SK-N-SH treated with all-trans-retinoic acid at 6 μM for 48 hours (cell line): ENCODE results near the gene AATF.

Source experiments
- ATAC-seq: fragments of 200-7000 bp; cut with Tn5 transposase; 3 replicates; pipeline ENCODE4 v1.9.1; 2020; ENCODE audit warnings: mild to moderate bottlenecking, moderate library complexity
- ARNTL ChIP-seq: fragments of 450-650 bp; formaldehyde crosslinking; IDR thresholded peaks from 2 replicates; pipeline ENCODE4 v1.5.0; 2020; ENCODE audit warnings: low read depth, mild to moderate bottlenecking, moderate library complexity, borderline replicate concordance
- BACH2 ChIP-seq: fragments of 250-450 bp; sonication (Bioruptor Pico); IDR thresholded peaks from 2 replicates; pipeline ENCODE4 v1.9.0; 2021; ENCODE audit warnings: mild to moderate bottlenecking, borderline replicate concordance
- CSDC2 ChIP-seq: fragments of 250-450 bp; sonication (Bioruptor Pico); IDR thresholded peaks from 2 replicates; pipeline ENCODE4 v1.5.0; 2020; ENCODE audit warnings: mild to moderate bottlenecking, moderate library complexity
- CSRNP3 ChIP-seq: fragments of 250-450 bp; sonication (Bioruptor Pico); IDR thresholded peaks from 2 replicates; pipeline ENCODE4 v1.5.1; 2021; ENCODE audit warnings: mild to moderate bottlenecking, moderate library complexity
- ESRRG ChIP-seq: fragments of 250-450 bp; sonication (Bioruptor Pico); IDR thresholded peaks from 2 replicates; pipeline ENCODE4 v1.6.1; 2021; ENCODE audit warnings: mild to moderate bottlenecking
- GLIS3 ChIP-seq: fragments of 250-450 bp; sonication (Bioruptor Pico); IDR thresholded peaks from 2 replicates; pipeline ENCODE4 v1.5.0; 2020; ENCODE audit warnings: mild to moderate bottlenecking, moderate library complexity
- ISL1 ChIP-seq: fragments of 250-450 bp; sonication (Bioruptor Pico); IDR thresholded peaks from 2 replicates; pipeline ENCODE4 v2.1.2; 2022; ENCODE audit warnings: mild to moderate bottlenecking, moderate library complexity
- OSR1 ChIP-seq: fragments of 250-450 bp; sonication (Bioruptor Pico); IDR thresholded peaks from 2 replicates; pipeline ENCODE4 v1.8.0; 2022; ENCODE audit warnings: moderate library complexity, mild to moderate bottlenecking, inconsistent platforms
- PPARA ChIP-seq: fragments of 250-450 bp; sonication (Bioruptor Pico); IDR thresholded peaks from 2 replicates; pipeline ENCODE4 v1.5.0; 2020; ENCODE audit warnings: mild to moderate bottlenecking, borderline replicate concordance
- RARB ChIP-seq: fragments of 250-450 bp; sonication (Bioruptor Pico); IDR thresholded peaks from 2 replicates; pipeline ENCODE4 v1.8.0; 2021; ENCODE audit warnings: mild to moderate bottlenecking, moderate library complexity
- SNAI2 ChIP-seq: fragments of 250-450 bp; sonication (Bioruptor Pico); IDR thresholded peaks from 2 replicates; pipeline ENCODE4 v1.5.0; 2020; ENCODE audit warnings: mild to moderate bottlenecking, moderate library complexity
- TCF4 ChIP-seq: fragments of 250-450 bp; sonication (Bioruptor Pico); IDR thresholded peaks from 2 replicates; pipeline ENCODE4 v1.8.0; 2021; ENCODE audit warnings: mild to moderate bottlenecking, moderate library complexity, borderline replicate concordance
- TOX ChIP-seq: fragments of 250-450 bp; sonication (Bioruptor Pico); IDR thresholded peaks from 2 replicates; pipeline ENCODE4 v1.8.0; 2021; ENCODE audit warnings: mild to moderate bottlenecking, moderate library complexity, borderline replicate concordance
- ZC3H10 ChIP-seq: fragments of 250-450 bp; sonication (Bioruptor Pico); IDR thresholded peaks from 2 replicates; pipeline ENCODE4 v1.5.1; 2021; ENCODE audit warnings: mild to moderate bottlenecking, moderate library complexity
- ZFP3 ChIP-seq: fragments of 250-450 bp; sonication (Bioruptor Pico); IDR thresholded peaks from 2 replicates; pipeline ENCODE4 v1.5.0; 2020; ENCODE audit warnings: mild to moderate bottlenecking, moderate library complexity
- ZFP30 ChIP-seq: fragments of 450-650 bp; formaldehyde crosslinking; IDR thresholded peaks from 2 replicates; pipeline ENCODE4 v1.5.0; 2022; ENCODE audit warnings: mild to moderate bottlenecking, moderate library complexity
- ZNF565 ChIP-seq: fragments of 450-650 bp; formaldehyde crosslinking; conservative IDR thresholded peaks from 2 replicates; pipeline ENCODE4 v1.5.0; 2020; ENCODE audit warnings: low read depth, mild to moderate bottlenecking, moderate library complexity
- ZNF70 ChIP-seq: fragments of 450-650 bp; formaldehyde crosslinking; IDR thresholded peaks from 2 replicates; pipeline ENCODE4 v1.5.0; 2020; ENCODE audit warnings: mild to moderate bottlenecking, moderate library complexity
- ZNF8 ChIP-seq: fragments of 450-650 bp; formaldehyde crosslinking; IDR thresholded peaks from 2 replicates; pipeline ENCODE4 v1.5.0; 2020; ENCODE audit warnings: mild to moderate bottlenecking, moderate library complexity
- TF ChIP-seq, protein P1 (sequence below): fragments of 250-450 bp; sonication (Bioruptor Pico); IDR thresholded peaks from 2 replicates; pipeline ENCODE4 v1.8.0; 2021; ENCODE audit warnings: low read depth, mild to moderate bottlenecking, moderate library complexity, borderline replicate concordance
- TF ChIP-seq, protein P2 (sequence below): fragments of 250-450 bp; sonication (Bioruptor Pico); IDR thresholded peaks from 2 replicates; pipeline ENCODE4 v1.5.0; 2020; ENCODE audit warnings: mild to moderate bottlenecking, moderate library complexity

AATF gene

GRCh38 chr17:37090941-37091340, 142.2 kb downstream of the AATF start:
- no peak for ATAC-seq
- TF ChIP-seq SNAI2 (CRISPR knock-in tag), result no peak

DNA sequence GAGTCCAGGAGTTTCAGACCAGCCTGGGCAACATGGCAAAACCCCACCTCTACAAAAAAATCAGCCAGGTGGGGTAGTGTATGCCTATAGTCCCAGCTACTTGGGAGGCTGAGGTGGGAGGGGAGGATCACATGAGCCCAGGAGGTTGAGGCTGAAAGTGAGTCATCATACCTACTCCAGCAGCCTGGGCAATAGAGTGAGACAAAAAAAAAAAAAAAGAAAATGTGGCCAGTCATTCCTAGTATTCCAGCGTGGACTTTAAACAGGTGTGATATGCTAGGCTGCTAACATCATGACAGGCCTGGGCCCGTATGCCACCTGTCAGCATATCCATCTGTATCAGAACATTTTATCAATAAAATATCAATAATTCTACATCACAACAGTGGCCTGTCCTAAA, 143.3 kb downstream of the AATF start:
- ATAC-seq, result no peak
- TF ChIP-seq ZNF70 (CRISPR knock-in tag) (no peak), TCF4 (no peak), CSDC2 (CRISPR knock-in tag) (no peak), TOX (CRISPR knock-in tag) (no peak), ZNF8 (CRISPR knock-in tag) (no peak), ZFP3 (CRISPR knock-in tag) (no peak), ZNF565 (CRISPR knock-in tag) (no peak)
- TF ChIP-seq, protein P1, sequence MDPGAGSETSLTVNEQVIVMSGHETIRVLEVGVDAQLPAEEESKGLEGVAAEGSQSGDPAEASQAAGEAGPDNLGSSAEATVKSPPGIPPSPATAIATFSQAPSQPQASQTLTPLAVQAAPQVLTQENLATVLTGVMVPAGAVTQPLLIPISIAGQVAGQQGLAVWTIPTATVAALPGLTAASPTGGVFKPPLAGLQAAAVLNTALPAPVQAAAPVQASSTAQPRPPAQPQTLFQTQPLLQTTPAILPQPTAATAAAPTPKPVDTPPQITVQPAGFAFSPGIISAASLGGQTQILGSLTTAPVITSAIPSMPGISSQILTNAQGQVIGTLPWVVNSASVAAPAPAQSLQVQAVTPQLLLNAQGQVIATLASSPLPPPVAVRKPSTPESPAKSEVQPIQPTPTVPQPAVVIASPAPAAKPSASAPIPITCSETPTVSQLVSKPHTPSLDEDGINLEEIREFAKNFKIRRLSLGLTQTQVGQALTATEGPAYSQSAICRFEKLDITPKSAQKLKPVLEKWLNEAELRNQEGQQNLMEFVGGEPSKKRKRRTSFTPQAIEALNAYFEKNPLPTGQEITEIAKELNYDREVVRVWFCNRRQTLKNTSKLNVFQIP (CRISPR knock-in tag), result no peak

GRCh38 chr17:37092701-37093100, 143.9 kb downstream of the AATF start:
- TF ChIP-seq GLIS3 (CRISPR knock-in tag) (no peak), TCF4 (no peak), ZNF8 (CRISPR knock-in tag) (no peak), CSRNP3 (CRISPR knock-in tag) (no peak), ESRRG (no peak), ISL1 (no peak), ARNTL (CRISPR knock-in tag) (no peak), OSR1 (CRISPR knock-in tag) (no peak), ZC3H10 (CRISPR knock-in tag) (no peak), RARB (no peak), CSDC2 (CRISPR knock-in tag) (no peak), BACH2 (CRISPR knock-in tag) (no peak), PPARA (CRISPR knock-in tag) (no peak)
- TF ChIP-seq, protein P1 (CRISPR knock-in tag), result no peak
- no peak for ATAC-seq

GRCh38 chr17:37094391-37094790, 145.6 kb downstream of the AATF start:
- TF ChIP-seq ZC3H10 (CRISPR knock-in tag) (no peak), ZNF70 (CRISPR knock-in tag) (no peak), BACH2 (CRISPR knock-in tag) (no peak), GLIS3 (CRISPR knock-in tag) (no peak), TOX (CRISPR knock-in tag) (no peak), ZFP3 (CRISPR knock-in tag) (no peak), SNAI2 (CRISPR knock-in tag) (no peak), ZFP30 (CRISPR knock-in tag) (no peak), ZNF8 (CRISPR knock-in tag) (no peak), CSDC2 (CRISPR knock-in tag) (no peak), ZNF565 (CRISPR knock-in tag) (no peak), TCF4 (no peak)
- TF ChIP-seq, protein P1 (CRISPR knock-in tag), result no peak
- TF ChIP-seq, protein P2, sequence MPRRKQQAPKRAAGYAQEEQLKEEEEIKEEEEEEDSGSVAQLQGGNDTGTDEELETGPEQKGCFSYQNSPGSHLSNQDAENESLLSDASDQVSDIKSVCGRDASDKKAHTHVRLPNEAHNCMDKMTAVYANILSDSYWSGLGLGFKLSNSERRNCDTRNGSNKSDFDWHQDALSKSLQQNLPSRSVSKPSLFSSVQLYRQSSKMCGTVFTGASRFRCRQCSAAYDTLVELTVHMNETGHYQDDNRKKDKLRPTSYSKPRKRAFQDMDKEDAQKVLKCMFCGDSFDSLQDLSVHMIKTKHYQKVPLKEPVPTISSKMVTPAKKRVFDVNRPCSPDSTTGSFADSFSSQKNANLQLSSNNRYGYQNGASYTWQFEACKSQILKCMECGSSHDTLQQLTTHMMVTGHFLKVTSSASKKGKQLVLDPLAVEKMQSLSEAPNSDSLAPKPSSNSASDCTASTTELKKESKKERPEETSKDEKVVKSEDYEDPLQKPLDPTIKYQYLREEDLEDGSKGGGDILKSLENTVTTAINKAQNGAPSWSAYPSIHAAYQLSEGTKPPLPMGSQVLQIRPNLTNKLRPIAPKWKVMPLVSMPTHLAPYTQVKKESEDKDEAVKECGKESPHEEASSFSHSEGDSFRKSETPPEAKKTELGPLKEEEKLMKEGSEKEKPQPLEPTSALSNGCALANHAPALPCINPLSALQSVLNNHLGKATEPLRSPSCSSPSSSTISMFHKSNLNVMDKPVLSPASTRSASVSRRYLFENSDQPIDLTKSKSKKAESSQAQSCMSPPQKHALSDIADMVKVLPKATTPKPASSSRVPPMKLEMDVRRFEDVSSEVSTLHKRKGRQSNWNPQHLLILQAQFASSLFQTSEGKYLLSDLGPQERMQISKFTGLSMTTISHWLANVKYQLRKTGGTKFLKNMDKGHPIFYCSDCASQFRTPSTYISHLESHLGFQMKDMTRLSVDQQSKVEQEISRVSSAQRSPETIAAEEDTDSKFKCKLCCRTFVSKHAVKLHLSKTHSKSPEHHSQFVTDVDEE (CRISPR knock-in tag), result no peak
- TF ChIP-seq, all 23 proteins: peak for 0

More at GRCh38 chr17:37094391-37094790, 145.6 kb downstream of the AATF start:
- ATAC-seq, result no peak
